Epithelial cell of umbilical artery (primary cell): Measurements from ENCODE around the gene GPR89B. TPM values are rescaled to one million over a fixed set of nuclear protein-coding genes. Genes with fewer than 3 reads are reported as not detected.

Experiments used
- total RNA-seq: library from RNA; depleted of rRNA; stranded (reverse); fragments of >200 nt; gene quantifications from 2 replicates; pipeline ENCODE4 v1.2.3, GENCODE V29; 2014

The GPR89B gene
- 18.8 and 22.6 TPM in 2 replicates for total RNA-seq

DNA sequence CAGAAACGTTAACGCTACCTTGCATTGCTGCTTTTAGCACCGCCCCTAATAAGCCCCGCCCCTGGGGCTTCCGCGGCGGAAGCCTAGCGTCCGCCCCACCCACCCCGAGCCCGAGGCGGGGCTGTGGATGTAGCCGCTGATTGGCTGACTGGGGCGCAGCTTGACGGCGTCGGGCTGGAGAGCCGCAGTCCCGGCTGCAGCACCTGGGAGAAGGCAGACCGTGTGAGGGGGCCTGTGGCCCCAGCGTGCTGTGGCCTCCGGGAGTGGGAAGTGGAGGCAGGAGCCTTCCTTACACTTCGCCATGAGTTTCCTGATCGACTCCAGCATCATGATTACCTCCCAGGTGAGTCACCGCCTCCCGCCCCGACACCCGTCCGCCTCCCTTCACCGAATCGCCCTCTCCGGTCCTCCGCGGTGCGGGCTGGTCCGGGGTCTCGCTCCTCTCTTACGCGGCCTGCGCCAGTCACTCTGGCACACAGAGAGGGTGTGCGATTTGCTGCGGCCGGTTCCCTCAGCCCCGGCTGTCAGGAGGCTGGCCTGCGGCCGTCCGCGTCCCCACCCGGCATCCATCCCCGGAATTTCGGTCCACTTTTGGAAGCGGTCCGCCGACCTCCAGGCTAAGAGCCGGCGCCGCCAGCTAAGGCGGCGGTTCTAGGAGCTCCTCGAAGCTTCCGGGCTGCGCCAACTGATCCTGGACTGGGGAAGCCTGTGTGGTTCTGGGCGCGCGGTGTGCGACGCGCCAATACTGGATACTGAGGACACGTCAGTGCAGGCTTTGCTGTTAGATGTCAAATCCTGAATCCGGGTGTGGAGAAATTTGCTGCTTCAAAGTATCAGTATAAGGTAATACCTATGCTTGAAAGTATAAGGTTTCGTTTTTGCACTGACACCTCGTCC is at the start of gene GPR89B:
TSS of gene GPR89B (plus strand) at position 185 of the 897 bp plus-strand sequence. CDS start at position 302, 117 bp downstream.

DNA sequence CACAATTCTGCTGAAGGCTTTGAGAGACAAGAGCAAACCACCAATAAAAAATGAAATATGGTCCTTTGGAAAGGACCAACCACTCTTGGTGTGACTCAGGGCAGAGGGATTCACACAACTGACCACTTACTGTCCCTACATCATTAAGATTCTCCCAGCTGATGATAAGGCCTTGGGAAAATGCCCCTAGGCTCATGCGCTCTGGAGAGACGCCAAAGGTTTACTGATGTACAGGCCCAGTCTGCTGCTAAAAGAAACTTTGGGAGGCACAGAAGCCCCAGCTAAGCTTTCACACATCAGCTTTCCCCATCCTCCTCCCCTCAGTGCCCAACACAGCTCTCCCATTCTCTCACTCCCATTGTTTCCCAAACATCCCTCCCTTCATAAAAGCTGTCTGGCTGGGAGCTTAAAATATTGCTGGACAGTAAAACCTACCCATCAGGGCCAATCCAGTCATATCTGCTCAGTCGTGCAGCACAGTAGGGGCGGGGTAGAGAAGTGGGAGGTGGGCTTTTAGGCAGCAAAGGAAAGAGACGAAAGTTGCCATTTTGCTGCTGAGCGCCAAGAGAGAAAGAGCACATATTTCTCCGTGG is 25.9 kb upstream of the GPR89B start, which contains the start of gene GJA8:
TSS of gene GJA8 (plus strand) at position 543 of the 593 bp plus-strand sequence. CDS start 5,161 bp downstream, outside the sequence.

Other genes with a start within 250 kb of the GPR89B start
- gene GJA5, start 167.8 kb upstream of the GPR89B start, total RNA-seq = 162 and 842 TPM in 2 replicates
- not detected in 2 replicates for gene GJA8, start 25.6 kb upstream of the GPR89B start, total RNA-seq
- 2.3 and 3.2 TPM in 2 replicates for gene NBPF11, start 223.9 kb downstream of the GPR89B start, total RNA-seq